Measurements from ENCODE around the gene TMPRSS6. TPM values are rescaled to one million over a fixed set of nuclear protein-coding genes. Genes with fewer than 3 reads are reported as not detected.

TMPRSS6 gene
- total RNA-seq, 1 experiment from 2014 or later: 0.79 TPM

DNA sequence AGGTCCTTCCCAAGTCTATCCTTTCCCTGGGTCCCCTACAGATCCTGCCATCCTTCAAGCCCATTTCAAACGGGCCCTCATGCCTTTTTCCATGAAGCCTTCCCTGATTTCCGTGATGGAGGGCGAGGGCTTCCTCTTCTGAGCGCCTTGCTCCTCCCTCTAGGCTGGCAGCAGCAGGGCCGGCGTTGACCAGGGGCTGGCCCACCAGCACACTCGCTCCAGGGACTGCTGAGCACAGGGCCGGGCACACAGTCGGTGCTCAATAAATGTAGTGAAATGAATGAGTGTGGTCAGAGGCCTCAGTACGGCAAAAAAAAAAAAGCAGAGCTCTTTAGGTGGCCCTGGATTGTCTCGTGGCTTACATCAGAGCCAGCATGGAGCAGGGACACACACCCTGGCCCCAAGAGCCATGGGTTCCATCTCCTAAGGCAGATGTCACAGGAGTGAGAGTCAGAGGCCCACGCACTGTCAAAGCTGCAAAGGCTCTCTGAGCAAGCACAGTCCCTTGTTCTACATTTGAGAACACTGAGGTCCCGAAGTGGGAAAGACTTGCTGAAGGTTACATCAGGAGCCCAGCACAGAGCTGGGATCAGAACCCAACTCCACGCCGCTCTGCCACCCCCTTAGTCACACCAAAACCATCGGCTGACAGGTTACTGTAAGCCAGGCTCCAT lies 37.1 kb upstream of the TMPRSS6 start:
- BruUV-seq (replicated peaks): no TSS peak
- no peak for TF ChIP-seq EZH2 (IDR thresholded peaks at IDR 0.05; ENCODE audit: low read depth)
- TF ChIP-seq, protein P1, sequence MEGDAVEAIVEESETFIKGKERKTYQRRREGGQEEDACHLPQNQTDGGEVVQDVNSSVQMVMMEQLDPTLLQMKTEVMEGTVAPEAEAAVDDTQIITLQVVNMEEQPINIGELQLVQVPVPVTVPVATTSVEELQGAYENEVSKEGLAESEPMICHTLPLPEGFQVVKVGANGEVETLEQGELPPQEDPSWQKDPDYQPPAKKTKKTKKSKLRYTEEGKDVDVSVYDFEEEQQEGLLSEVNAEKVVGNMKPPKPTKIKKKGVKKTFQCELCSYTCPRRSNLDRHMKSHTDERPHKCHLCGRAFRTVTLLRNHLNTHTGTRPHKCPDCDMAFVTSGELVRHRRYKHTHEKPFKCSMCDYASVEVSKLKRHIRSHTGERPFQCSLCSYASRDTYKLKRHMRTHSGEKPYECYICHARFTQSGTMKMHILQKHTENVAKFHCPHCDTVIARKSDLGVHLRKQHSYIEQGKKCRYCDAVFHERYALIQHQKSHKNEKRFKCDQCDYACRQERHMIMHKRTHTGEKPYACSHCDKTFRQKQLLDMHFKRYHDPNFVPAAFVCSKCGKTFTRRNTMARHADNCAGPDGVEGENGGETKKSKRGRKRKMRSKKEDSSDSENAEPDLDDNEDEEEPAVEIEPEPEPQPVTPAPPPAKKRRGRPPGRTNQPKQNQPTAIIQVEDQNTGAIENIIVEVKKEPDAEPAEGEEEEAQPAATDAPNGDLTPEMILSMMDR (conservative IDR thresholded peaks at IDR 0.05): no peak
- H3K9me3 ChIP-seq (ENCODE audit: insufficient read depth, low read depth): peaks cover 3% of the 10 kb centered on the region; the same call in 1 of the 2 replicates
- H4K20me1 ChIP-seq (ENCODE audit: insufficient read depth): no peaks in the 10 kb centered on the region
- peaks cover 4% of the 10 kb centered on the region; the same call in 1 of the 2 replicates for H3F3A ChIP-seq (ENCODE audit: insufficient read depth, low read depth)
- no peak overlapping the region for H3K4me2 ChIP-seq
- DNase-seq: no peak
- intact Hi-C loops (cut with micrococcal nuclease; ENCODE audit: unreplicated experiment): no loop called here
- CTCF ChIA-PET: interaction anchor here (0.6 kb wide), 2 partner anchors 16 to 22 kb away, joined by 3 read pairs; no protein-coding TSS in a partner anchor
- no peak overlapping the region for H3K4me3 ChIP-seq
- POLR2A ChIA-PET (ENCODE audit: unreplicated experiment): interaction anchor here (0.6 kb wide), 1 partner anchor 71 kb away, joined by 7 read pairs; no protein-coding TSS in a partner anchor
- H3K79me2 ChIP-seq (ENCODE audit: low read depth): no peaks in the 10 kb centered on the region
- no peaks in the 10 kb centered on the region for H3K4me1 ChIP-seq (replicated peaks; ENCODE audit: insufficient read depth)
- no peak overlapping the region for H2AFZ ChIP-seq
- no peaks in the 10 kb centered on the region for H3K36me3 ChIP-seq (ENCODE audit: low read depth)
- no peaks in the 10 kb centered on the region for H3K9me2 ChIP-seq (ENCODE audit: insufficient read depth)
- H3K27ac ChIP-seq: no peak overlapping the region
- no peaks in the 10 kb centered on the region for H3K27me3 ChIP-seq (ENCODE audit: insufficient read depth, low read depth)

DNA sequence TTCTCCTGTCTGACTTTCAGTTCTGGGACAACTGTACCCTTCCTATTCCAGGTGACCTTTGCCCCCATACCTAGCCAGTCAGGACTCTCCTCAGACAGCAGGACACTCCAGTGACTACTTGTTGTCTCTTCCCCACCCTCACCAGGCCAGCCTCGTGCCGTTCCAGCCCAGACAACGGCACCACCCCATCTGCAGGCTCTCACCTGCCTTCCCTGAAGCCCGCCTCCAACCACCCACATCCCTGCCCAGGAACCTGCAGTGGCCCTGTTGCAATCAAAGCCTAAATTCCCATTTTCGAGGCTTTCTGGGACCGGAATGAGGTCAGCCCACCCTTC lies 36.5 kb upstream of the TMPRSS6 start:
- intact Hi-C loops (cut with micrococcal nuclease; ENCODE audit: unreplicated experiment): no loop called here
- CTCF ChIA-PET: no interaction called here
- POLR2A ChIA-PET (ENCODE audit: unreplicated experiment): no interaction called here

DNA sequence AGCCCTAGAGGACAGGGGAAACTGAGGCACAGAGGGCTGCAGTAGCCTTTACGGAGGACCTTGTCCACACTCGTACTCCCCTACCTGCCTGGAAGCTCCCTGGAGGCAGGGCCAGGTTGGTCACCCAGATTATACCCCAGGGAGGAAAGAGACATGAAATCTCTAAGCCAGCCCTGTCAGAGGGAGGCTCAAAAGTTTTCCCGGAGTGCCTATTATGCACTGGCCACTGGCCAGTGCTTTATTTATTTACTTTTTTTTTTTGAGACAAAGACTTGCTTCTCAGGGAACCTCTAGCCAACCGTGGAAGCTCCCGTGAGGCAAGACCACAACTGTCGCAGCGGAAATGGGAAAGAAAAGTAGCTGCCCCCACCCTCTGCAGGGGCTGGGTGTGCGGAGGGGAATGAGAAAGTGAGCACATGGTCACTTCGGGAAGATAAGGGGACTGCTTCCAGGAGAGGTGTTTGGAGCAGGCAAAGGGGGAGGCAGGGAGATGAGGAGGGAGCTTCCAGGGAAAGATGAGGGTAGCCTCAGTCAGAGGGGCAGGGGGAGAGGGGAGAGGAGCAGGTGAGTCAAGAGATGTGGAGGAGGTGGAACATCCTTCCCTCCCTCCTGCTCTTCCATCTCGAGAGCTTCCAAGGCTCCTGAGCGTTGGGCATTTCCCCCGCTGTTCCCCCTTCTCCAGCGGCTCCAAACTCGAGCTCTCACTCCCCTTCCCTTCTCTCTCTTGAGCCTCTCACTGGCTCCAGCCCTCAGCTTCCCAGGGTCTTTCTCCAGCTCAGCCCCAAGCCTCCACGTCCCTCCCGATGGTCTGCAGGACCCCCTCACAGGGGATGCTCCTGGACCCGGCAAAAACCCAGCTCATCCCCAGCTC lies 35.9 kb upstream of the TMPRSS6 start:
- BruUV-seq (replicated peaks): no TSS peak
- Histone ChIP-seq H2AFZ (no peak overlapping the region), H3K9me3 (ENCODE audit: insufficient read depth, low read depth) (no peaks in the 10 kb centered on the region), H3K27ac (no peak overlapping the region), H3K9me2 (ENCODE audit: insufficient read depth) (no peaks in the 10 kb centered on the region), H4K20me1 (ENCODE audit: insufficient read depth) (no peaks in the 10 kb centered on the region), H3K4me1 (replicated peaks; ENCODE audit: insufficient read depth) (no peaks in the 10 kb centered on the region), H3K4me3 (no peak overlapping the region), H3K27me3 (ENCODE audit: insufficient read depth, low read depth) (no peaks in the 10 kb centered on the region), H3F3A (ENCODE audit: insufficient read depth, low read depth) (no peaks in the 10 kb centered on the region; the same call in 1 of the 2 replicates), H3K36me3 (ENCODE audit: low read depth) (no peaks in the 10 kb centered on the region), H3K4me2 (no peak overlapping the region), H3K79me2 (ENCODE audit: low read depth) (no peaks in the 10 kb centered on the region)
- TF ChIP-seq EZH2 (IDR thresholded peaks at IDR 0.05; ENCODE audit: low read depth): no peak
- no peak for DNase-seq
- ChIA-PET CTCF (no interaction called here), POLR2A (ENCODE audit: unreplicated experiment) (no interaction called here)
- intact Hi-C loops (cut with micrococcal nuclease; ENCODE audit: unreplicated experiment): no loop called here

More for the DNA sequence above, 36.5 kb upstream of the TMPRSS6 start:
- Histone ChIP-seq H3K9me2 (ENCODE audit: insufficient read depth) (no peaks in the 10 kb centered on the region), H3F3A (ENCODE audit: insufficient read depth, low read depth) (peaks cover 4% of the 10 kb centered on the region; the same call in 1 of the 2 replicates), H2AFZ (no peak overlapping the region), H3K4me3 (no peak overlapping the region), H3K4me1 (replicated peaks; ENCODE audit: insufficient read depth) (no peaks in the 10 kb centered on the region), H3K27ac (no peak overlapping the region), H4K20me1 (ENCODE audit: insufficient read depth) (no peaks in the 10 kb centered on the region), H3K27me3 (ENCODE audit: insufficient read depth, low read depth) (no peaks in the 10 kb centered on the region), H3K36me3 (ENCODE audit: low read depth) (no peaks in the 10 kb centered on the region), H3K79me2 (ENCODE audit: low read depth) (no peaks in the 10 kb centered on the region), H3K9me3 (ENCODE audit: insufficient read depth, low read depth) (peaks cover 3% of the 10 kb centered on the region; the same call in 1 of the 2 replicates), H3K4me2 (no peak overlapping the region)
- TF ChIP-seq, protein P1 (conservative IDR thresholded peaks at IDR 0.05): no peak
- no peak for TF ChIP-seq EZH2 (IDR thresholded peaks at IDR 0.05; ENCODE audit: low read depth)
- no peak for DNase-seq
- no TSS peak for BruUV-seq (replicated peaks)
